NCI-H2227 treated with DMSO at 0.1 percent for 48 hours (cell line): ENCODE measurements around the gene FBLIM1.
"Not testable (repeated sequence)": the region's sequence is repeated elsewhere in the genome, so short reads cannot be mapped to it uniquely, and the experiment has no call there.

Experiments used
- DNase-seq: peaks from one replicate; lab custom pipeline; 2025; lab: John Stamatoyannopoulos, UW

The FBLIM1 gene

DNA sequence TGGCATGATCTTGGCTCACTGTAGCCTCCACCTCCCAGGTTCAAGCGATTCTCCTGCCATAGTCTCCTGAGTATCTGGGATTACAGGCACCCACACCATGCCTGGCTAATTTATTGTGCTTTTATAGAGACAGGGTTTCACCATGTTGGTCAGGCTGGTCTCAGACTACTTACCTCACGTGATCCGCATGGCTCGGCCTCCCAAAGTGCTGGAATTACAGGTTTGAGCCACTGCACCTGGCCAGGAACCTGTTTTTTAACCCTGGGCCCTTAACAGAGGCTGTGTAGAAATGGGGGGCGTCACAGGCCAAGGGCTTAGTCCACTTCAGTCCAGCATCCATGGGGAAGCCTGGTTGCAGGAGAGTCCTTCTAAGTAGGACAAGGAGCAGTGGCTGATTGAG is 9.3 kb downstream of the FBLIM1 start:
- DNase-seq = no peak

DNA sequence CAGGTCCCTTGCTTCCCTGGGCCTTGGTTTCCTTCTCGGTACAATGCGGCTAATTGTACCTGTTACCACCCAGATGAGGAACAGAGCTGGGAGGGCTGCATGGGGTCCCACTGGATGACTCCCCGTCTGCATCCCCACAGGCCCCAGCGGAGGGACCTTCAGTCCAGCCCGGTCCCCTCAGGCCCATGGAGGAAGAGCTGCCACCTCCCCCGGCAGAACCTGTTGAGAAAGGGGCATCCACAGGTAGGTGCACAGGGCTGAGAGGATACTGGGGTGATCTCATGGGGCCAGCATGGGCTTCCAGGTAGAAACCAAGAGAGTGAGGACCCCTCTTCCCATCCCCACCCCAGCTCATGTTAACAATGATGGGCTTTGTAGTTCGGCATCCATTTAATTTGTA is 9.8 kb downstream of the FBLIM1 start:
- DNase-seq = no peak

DNA sequence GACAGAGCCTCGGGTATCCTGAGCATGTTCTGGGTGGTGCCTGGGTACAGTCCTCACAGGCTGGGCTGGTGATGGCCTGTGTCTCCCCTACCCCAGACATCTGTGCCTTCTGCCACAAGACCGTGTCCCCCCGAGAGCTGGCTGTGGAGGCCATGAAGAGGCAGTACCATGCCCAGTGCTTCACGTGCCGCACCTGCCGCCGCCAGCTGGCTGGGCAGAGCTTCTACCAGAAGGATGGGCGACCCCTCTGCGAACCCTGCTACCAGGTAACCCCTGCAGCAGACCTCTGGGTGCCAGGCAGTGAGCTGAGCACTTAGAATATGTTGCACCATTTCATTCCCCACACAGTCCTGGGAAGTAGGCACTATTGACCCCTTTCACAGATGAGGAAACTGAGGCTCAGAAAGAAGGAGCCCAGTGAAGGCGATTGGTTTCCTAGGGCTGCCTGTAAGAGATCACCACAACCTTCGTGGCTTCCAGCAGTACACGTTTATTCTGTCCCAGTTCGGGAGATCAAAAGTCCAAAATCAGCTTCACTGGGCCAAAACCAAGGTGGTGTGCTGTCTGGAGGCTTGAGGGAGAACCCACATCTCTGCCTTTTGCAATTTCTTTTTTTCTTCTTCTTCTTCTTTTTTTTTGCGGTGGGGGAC is 11.8 kb downstream of the FBLIM1 start:
- DNase-seq = no peak

DNA sequence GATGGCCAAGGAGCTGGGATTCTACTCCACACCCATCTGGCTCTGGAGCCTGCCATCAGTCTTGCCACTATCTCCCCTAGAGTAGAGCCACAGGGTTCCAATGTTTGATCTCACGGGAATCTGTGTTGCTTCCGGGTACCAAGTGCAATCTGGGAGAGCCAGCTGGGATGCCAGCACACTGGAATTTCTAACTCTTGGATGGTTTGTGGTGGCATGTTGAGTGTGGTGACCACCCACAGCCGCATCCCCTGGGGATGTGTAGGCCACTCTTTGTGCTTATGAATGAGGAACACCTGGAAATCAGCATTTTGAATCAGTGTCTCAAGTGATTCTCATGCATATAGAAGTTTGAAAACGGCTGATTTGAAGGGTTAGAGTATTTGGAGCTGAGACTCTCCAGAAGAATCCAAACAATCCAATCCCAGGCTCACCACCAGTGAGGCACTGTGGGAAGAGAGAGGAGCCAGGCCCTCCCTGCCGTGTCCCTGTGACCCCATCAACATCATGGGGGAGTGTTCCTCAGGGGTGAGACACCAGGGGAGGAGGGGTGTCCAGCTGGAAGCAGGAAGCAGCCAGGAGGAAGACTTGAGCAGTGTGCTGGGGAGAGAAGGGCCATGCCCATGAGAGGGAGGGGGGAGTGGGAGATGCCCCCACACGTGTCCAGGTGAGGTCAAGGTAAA is 13.4 kb downstream of the FBLIM1 start:
- no peak for DNase-seq

DNA sequence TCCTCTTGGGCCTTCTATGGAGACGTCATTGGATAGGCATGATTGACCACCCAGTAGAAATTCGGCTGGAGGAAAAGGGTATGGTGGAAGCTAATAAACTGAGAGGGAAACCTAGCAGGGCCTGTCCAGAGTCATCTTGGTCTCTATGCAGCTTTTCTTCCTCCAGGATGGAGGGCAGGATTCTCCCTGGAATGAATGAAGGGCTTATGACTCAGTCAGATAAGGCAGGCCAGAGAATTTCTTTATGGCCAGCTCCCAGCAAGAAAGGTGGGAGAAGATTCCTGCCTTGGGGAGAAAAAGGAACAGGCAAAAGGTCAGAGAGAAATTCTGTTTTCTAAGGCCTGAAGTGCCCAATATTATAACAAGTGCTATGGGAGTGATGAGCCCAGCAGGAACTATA is 17.1 kb downstream of the FBLIM1 start:
- no peak for DNase-seq

DNA sequence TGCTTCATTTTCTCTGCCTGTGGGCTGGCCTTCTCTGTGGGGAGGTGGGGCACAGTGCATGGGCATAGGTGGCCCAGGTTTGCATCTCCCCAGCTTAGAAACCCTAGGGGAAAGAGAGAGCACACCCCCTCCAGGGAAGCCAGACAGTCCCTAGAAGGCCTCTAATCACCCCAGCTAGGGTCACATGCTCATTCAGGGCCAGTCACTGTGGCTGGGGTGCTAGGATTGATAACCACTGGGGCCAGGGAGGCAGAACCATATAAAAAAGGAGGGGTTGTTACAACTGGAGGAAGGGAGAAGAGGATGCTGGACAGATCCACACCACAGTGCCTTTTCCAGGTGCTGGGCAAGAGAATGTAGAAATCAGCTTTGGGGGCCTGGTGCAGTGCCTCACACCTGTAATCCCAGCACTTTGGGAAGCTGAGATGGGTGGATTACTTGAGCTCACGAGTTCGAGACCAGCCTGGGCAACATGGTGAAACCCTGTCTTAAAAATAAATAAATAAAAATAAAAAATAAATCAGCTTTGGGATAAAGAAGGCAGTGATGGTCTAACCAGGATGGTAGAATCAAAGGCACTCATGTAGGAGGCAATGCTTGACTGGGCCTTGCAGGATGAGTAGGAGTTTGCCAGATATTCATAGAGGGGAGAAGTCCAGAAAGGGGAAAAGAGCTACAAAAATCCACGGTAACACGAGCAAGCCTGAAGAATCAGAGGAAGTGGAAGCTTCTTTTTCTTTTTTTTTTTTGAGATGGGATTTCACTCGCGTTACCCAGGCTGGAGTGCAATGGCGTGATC is 19.5 kb downstream of the FBLIM1 start:
- DNase-seq = no peak

DNA sequence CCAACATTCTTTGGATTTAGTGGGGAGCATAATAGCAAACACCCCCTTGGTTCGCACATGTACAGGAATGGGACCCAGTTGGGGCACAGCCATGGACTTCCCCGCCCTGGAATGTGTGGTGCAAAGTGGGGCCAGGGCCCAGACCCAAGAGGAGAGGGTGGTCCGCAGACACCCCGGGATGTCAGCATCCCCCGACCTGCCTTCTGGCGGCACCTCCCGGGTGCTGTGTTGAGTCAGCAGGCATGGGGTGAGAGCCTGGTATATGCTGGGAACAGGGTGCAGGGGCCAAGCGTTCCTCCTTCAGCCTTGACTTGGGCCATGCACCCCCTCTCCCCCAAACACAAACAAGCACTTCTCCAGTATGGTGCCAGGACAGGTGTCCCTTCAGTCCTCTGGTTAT is 27.1 kb downstream of the FBLIM1 start:
- no peak for DNase-seq

DNA sequence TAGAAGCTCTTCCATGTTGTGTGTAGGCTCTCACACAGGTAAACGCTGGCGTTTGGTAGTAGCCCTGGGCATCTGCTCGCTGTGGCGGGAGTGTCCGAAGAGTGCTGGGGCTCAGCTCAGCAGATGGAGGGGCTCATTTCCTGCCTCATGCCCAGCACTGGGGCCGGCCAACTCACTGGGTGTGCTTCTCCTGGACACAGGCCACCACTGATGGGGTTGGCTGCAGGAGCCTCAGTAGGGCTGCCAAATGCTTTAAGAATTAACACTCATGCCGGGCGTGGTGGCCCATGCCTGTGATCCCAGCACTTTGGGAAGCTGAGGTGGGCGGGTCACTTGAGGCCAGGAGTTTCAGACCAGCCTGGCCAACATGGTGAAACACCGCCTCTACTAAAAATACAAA is 28.0 kb downstream of the FBLIM1 start:
- no peak for DNase-seq

DNA sequence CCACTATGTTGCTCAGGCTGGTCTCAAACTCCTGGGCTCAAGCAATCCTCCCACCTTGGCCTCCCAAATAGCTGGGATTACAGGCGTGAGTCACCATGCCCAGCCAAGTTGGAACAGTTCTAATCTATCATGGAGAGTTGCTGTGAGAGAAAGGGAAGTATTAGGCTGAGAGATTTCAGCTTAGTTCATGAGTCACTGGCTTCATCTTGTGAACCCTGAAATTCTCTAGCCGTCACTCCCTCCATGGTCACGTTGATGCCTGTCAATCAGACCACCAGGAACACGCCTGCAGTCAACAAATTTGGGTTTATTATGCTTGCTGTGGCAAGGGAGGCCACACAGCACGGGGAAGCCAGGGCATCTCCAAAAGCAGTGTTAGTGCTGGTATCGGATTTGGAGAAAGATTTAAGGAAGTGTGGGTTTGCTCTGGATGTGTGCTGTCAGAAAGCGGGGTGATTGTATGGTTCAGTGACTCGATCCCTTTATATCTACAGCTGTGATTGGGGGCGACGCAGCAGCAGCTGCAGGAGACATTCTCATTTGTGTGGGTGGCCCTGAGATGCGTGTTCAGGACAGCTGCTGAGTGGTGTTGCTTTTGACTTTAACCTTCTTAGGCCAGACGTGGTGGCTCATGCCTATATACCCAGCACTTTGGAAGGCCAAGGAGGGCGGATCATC is 30.2 kb downstream of the FBLIM1 start:
- DNase-seq = no peak

DNA sequence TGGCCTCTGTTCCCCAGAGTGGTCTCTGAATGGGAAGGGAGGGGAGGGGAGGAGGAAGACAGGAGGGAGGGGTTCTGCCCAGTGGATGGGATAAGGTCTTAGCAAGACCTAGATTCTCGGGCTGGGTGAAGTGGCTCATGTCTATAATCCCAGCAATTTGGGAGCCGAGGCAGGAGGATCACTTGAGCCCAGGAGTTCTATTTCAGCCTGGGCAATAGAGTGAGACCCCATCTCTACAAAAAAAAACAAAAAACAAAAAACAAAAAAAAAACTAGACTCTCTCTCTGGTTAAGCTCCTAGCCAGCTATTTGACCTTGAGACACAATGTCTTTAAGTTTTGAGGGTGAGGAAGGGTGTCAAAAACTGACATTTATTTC is 37.5 kb downstream of the FBLIM1 start:
- DNase-seq = no peak

DNA sequence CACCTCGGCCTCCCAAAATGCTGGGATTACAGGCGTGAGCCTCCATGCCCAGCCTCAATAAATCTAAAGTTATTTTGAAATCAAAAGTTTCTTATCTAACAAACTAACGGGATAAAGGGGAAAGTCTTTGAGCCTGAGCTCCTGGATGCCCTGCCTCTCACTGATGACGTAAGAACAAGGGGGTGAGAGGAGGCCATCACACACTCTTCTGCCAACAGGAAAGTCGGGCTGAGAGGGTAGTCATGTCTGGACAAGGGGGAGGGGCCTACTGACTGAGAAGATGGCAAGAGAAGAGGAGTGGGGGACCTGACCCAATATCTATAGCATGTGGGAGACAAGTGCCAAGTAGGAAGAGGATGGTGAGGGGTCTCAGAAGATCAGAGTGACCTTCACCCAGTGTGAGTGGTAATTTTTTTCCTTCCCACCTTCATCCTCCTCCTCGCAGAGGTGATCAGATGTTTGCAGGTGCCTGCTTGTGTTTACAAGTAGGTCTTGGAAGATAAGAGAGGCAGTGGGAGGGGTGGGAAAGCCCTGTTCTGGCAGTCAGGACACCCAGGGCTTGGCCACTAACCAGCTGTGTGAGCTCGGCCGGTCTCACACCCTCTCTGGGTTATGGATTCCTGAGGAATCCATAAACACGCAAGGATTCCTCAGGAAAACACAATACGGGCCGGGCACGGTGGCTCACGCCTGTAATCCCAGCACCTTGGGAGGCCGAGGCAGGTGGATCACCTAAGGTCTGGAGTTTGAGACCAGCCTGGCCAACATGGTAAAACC is 39.2 kb downstream of the FBLIM1 start:
- no peak for DNase-seq

DNA sequence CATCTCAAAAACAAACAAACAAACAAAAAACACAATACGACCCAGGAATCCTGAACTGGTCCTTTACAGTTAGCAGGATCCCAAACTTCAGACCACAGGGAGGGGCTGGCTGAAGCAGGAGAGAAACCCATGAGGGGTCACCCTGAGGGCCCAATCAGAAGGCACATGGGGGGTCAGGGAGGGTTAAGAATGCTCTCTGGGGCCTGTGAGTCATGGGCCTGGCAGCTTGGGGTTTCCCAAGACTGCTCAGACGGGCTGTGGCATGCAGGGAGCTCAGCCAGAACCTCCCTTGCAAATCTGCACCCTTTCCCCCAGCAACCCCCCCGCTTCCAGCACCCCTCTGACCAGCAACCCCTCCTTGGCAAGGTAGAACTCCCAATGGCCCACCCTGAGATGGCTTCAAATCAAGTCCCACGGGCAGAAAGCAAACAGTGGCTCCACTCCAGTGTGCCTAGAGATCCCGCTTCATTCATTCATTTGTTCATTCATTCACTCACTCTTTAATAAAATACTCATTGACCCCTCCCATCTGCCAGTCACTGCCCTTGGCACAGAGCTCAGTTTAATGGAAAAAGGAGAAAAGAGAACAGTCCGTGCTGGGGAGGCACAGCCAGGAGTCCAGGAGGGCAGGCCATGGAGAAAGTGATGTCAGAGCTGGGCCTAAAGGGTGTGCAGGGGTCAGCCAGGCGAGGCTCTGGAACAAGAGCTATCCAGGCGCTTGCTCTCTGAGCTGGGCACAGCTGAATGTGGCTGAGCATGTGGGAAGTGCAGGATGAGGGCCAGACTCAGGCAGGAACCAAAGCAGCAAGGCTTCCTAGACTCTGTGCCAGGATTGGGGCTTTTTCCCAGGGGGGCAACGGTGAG is 40.6 kb downstream of the FBLIM1 start:
- no peak for DNase-seq

DNA sequence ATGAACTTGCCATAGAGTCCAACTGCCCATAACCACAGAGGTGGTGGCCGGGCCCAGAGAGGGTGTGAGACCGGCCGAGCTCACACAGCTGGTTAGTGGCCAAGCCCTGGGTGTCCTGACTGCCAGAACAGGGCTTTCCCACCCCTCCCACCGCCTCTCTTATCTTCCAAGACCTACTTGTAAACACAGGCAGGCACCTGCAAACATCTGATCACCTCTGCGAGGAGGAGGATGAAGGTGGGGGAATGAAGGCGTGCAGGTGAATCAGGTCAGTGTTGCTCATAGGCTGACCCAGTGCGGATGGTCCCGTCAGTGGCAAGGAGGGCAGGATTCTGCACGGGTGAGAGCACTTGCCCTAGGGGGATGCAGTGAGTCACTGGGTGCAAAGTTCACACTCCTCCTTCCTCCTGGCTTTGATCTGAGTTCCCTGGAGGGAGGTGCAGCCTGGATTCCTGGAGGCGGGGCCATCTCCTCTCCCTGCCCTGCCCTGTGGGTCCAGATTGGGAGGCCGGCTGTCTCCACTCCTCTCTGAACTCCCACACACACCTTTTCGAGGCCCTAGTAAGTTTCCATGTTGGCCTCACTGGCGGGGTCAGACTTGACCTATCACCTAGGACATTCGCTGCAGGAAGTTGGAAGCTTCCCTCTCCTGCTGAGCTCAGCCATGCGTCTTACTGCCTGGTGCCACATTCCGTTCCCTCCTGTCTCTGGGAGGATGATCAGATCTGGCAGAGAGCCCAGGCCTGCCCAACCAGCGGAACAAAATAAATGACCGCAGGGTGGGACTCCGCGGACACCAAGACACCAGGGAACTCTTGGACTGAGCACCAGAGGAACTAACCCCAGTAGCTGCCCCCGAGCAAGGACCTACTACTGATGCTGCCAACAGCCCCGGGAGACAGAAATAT is 41.6 kb downstream of the FBLIM1 start:
- no peak for DNase-seq

DNA sequence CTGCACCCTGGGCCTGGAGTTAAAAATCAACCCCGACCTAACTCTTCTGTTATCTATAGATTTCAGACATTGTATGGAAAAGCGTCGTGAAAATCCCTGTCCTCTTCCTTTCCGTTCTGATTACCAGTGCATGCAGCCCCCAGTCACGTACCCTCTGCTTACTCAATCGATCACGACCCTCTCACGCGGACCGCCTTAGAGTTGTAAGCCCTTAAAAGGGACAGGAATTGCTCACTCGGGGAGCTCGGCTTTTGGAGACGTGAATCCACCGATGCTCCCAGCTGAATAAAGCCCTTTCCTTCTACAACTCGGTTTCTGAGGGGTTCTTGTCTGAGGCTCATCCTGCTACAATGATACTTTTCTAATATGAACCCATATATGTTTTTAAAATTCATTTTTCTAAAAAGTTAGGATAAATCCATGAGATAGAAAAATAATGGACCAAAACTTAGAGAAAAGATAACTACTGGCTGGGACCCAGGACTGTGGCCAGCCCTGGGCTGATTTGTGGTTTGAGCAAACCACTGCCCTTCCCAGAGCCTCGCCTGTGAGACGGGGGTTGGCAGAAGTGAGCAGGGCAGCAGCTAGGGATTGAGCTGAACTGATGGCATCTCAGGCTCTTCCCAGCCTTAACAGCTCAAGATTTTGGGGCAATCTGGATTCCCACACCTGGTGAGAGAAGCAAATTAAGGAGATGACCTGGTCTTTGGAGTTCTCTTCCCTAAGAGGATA is 43.8 kb downstream of the FBLIM1 start:
- no peak for DNase-seq

DNA sequence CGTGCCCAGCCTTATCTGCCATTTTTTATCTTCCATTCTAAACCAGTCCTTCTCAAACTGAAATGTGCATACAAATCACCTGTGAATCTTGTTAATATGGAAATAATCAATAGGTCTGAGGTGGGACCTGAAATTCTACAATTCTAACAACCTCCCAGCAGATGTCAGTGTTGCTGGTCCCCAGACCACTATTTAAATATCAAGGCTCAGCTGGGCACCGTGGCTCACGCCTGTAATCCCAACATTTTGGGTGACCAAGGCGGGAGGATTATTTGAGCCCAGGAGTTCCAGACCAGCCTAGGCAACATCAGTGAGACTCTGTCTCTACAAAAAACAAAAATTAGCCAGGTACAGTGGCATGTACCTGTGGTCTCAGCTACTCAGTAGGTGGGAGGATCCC is 44.8 kb downstream of the FBLIM1 start:
- DNase-seq = peak; percentile 38

DNA sequence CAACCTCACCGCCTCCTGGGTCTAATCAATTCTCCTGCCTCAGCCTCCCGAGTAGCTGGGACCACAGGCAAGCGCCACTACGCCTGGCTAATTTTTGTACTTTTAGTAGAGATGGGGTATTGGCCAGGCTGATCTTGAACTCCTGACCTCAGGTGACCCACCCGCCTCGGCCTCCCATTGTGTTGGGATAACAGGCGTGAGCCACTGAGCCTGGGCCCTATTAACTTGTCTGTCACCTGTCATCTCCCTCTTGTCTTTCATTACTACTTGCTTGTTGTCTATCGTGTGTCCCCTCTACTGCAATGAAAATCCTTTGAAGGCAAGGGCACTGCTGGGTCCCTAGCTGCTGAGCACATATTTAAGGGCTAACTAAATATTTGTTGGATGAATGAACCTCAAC is 45.5 kb downstream of the FBLIM1 start:
- no peak for DNase-seq

DNA sequence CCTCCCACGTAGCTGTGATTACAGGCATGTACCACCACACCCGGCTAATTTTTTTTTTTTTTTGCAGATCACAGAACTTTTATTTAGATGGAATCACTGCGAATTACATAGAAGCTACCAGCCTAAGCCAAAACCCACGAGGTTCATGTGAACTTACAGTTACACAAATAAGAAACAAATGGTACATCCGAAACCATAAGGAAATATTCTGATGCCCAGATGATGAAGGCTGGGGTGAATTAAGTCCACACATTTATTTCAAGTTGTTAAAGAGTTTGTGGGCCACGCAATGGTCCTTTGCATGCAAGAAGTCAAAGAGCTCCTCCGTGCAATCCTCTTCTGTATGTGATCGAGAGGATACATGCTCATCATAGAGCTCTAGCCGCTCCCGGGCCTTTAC is 48.5 kb downstream of the FBLIM1 start:
- no peak for DNase-seq

DNA sequence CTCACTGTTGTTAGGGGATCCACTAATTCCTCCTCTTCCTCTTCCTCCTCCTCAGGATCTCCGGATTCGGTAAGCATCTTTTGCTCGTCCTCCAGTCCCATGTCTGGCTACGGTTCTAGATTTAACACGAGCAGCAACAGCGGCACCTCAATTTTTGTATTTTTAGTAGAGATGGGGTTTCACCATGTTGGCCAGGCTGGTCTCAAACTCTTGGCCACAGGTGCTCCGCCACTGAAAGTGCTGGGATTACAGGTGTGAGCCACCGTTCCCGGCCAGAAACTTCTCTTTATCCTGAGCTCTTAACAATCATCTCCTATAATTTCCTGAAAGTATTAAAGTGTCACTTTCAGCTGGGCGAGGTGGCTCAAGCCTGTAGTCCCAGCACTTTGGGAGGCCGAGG is 49.0 kb downstream of the FBLIM1 start, which contains the start of gene UQCRHL:
UQCRHL (minus strand) TSS at position 101 of the 400 bp plus-strand sequence; CDS start at position 101, 0 bp downstream.
- DNase-seq = not testable (repeated sequence)

DNA sequence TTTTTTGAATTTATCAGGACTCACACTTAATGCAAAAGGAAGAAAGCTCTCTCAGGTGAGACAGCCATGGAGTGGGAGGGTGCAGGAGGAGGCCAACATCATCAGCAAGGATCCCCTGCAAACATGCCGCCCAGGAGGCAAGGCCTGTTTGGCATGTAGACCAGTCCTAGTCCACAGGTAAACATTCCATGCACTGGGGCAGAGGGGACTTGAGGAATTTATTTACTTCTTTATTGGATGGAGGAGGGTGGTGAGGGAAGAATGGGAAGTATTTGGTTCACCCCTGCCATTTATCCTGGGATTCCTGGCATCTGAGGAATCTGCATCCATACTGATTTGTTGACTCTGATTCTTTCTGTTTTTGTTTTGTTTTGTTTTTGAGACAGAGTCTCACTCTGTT is 50.4 kb downstream of the FBLIM1 start:
- no peak for DNase-seq
